ENCODE results near the gene NHLRC2.
"Not testable (repeated sequence)": the region's sequence is repeated elsewhere in the genome, so short reads cannot be mapped to it uniquely, and the experiment has no call there.

NHLRC2 gene, protein sequence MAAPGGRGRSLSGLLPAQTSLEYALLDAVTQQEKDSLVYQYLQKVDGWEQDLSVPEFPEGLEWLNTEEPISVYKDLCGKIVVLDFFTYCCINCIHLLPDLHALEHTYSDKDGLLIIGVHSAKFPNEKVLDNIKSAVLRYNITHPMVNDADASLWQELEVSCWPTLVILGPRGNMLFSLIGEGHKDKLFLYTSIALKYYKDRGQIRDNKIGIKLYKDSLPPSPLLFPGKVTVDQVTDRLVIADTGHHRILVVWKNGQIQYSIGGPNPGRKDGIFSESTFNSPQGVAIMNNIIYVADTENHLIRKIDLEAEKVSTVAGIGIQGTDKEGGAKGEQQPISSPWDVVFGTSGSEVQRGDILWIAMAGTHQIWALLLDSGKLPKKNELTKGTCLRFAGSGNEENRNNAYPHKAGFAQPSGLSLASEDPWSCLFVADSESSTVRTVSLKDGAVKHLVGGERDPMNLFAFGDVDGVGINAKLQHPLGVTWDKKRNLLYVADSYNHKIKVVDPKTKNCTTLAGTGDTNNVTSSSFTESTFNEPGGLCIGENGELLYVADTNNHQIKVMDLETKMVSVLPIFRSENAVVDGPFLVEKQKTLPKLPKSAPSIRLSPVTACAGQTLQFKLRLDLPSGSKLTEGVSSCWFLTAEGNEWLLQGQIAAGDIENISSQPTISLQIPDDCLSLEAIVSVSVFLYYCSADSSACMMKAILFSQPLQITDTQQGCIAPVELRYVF

DNA sequence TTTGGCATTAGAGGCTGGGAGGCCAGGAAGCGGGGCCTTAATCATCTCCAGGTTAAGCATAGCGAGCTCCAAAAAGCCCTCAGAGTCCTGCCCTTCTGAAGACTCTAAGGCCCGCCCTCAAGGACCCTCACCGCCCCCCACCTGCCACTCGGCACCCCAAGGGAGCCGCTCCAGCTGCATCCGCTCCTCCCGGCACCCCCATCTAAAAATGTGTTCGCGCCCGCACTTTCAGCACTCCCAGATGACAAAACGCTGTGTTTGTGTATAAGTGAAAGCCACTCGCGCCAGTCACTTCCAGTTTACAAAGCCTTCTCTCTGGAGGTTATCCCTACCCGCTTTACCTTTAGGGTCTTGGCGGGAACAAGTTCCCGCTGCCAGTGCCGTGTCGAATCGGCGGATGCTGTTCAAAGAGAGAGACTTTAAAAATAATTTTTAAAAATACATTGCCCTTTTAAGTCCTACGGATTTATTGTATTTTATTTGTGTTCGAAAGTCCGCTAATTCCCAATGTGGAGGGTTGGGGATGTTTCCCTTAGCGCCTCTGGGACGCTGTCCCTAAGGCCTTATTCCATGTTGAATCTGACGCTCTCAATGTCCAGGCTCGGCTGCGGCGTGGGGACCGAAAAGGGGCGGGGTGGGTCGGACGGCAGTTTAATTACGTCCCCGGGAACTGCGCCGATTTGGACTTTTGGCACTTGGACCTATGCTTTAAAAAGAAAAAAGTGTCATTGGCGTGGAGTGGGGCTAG, at the start of gene NHLRC2, which contains the start of gene DCLRE1A:
NHLRC2 (plus strand) TSS at position 649 of the 748 bp plus-strand sequence. CDS start 212 bp downstream, outside the sequence.
DCLRE1A (minus strand) TSS at position 70 of the 748 bp plus-strand sequence. CDS start 900 bp downstream, outside the sequence.
- peak; percentile 71 for DNase-seq

DNA sequence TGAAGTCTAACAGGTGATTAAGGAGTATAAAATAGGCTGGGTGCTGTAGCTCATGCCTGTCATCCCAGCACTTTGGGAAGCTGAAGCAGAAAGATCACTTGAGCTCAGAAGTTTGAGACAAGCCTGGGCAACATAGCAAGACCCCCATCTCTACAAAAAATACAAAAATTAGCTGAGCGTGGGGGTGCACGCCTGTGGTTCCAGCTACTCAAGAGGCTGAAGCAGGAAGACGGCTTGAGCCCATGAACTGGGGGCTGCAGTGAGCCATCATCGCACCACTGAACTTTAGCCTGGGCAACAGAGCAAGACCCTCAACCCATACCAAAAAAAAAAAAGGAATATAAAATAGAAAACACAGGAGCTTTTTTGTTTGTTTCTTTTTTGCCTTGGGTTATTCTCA, 48.0 kb upstream of the NHLRC2 start:
- no peak for DNase-seq

DNA sequence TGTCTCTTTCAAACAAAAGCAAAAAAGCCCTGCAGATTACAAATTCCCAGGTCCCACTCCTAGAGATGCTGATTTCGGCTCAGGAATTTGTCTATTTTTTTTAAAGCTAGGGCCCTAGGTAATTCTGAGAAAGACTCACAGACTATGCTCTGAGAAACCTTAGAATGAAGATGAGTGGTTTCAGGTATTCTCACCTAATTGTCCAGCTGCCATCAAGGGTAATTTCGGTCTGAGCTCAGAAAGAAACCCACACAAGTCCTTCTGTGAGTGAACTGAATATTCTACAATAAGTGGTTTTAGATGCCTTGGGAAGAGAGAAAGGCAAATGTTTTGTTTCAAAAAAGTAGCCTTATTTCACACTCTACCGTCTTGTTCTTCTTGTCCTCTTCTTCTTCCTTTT, 46.3 kb upstream of the NHLRC2 start:
- no peak for DNase-seq

GRCh38 chr10:113814700-113815099, 39.8 kb upstream of the NHLRC2 start:
- DNase-seq = not testable (repeated sequence)

- DNase-seq = no peak
Measured at GRCh38 chr10:113819989-113820388, 34.5 kb upstream of the NHLRC2 start.

GRCh38 chr10:113820507-113820906, 34.0 kb upstream of the NHLRC2 start:
- DNase-seq = no peak

DNA sequence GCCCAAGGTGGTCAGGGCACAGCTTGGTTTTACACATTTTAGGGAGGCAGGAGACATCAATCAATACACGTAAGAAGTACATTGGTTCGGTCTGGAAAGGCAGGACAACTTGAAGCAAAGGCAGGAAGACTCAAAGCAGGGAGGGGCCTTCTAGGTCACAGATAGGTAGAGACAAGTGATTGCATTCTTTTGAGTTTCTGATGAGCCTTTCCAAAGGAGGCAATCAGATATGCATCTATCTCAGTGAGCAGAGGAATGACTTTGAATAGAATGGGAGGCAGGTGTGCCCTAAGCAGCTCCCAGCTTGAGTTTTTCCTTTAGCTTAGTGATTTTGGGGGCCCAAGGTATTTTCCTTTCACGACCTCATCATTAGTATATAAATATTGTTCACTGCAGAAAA, 33.2 kb upstream of the NHLRC2 start:
- DNase-seq = not testable (repeated sequence)

DNA sequence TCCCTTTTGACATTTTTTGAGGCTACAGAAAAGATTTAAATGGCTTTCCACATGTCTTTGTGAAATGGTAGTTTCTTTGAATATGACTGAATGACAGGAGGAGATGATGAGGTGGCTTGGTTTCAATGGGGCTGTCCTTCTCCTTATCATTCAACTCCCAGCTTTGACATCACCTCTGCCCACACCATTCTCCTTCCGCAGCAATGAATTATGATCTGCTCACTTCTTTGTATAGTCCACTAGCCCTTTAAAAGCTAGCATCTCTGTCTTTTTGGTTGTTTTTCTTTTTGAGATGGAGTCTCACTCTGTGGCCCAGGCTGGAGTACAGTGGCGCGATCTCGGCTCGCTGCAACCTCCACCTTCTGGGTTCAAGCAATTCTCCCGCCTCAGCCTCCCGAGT, 32.3 kb upstream of the NHLRC2 start:
- no peak for DNase-seq

- DNase-seq = no peak
Measured at GRCh38 chr10:113823389-113823788, 31.1 kb upstream of the NHLRC2 start.

DNA sequence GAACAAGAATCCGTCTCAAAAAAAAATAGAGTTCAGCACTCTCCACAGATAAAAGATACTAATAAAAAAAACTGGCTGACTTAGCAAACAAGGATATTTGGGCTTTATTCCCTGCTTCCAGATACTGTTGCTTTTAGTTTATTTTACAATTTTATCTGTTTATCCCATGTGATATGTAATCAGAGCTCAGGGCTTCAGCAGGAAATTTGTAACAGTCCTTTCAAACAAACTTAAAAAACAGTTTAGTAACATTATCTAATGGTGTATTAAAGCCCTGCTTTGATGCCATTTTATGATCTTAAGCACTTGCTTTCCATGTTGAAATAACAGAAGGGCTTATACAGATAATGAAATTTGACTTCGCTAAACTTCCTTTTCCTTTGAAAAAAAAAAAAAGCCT, 28.7 kb upstream of the NHLRC2 start:
- no peak for DNase-seq

- not testable (repeated sequence) for DNase-seq
Measured at GRCh38 chr10:113828567-113828966, 25.9 kb upstream of the NHLRC2 start.

GRCh38 chr10:113842171-113842570, 12.3 kb upstream of the NHLRC2 start:
- no peak for DNase-seq

DNA sequence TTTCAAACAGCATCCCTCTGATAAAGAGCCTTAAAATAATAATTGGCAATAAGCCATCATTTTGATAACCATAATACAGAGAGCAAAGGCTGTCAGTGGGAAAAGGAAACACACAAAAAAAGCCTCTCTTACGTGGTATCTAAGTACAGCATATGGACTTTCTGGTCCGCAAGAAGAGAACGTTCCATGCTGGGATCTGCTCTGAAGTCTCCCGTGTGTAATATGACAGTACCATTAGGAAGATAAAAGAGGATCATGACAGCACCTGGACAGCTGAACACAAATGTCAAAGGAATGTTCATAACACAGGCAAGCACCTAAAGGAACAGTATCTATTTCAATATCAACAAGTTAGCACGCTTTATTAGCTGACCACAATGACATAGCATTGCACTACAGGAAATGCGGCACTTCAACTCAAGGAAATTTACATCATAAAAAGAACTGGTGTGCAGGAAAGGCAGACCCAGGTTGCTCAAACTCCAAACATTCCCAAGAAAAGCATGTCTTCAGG, 10.4 kb upstream of the NHLRC2 start:
- no peak for DNase-seq

DNA sequence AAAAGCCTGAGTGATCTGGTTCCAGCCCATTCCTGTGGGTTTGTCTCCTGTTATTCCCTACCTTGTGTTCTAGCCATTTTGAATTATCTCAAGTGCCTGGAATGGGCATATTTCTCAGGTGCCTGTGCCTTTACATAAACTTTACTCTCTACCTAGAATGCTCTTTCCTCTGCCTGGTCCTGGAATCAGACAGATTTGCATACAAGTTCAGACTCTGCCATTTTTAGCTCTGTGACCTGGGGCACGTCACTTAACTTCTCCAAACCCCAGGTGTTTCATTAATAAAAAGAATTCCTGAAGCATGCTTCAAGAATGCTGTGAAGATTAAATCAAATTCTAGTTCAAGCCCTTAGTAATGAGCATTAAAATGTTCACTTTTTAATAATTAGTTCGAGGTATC, 8.4 kb upstream of the NHLRC2 start:
- no peak for DNase-seq

GRCh38 chr10:113849140-113849803, 5.2 kb upstream of the NHLRC2 start:
- no peak for DNase-seq

GRCh38 chr10:113849946-113850345, 4.5 kb upstream of the NHLRC2 start:
- no peak for DNase-seq

DNA sequence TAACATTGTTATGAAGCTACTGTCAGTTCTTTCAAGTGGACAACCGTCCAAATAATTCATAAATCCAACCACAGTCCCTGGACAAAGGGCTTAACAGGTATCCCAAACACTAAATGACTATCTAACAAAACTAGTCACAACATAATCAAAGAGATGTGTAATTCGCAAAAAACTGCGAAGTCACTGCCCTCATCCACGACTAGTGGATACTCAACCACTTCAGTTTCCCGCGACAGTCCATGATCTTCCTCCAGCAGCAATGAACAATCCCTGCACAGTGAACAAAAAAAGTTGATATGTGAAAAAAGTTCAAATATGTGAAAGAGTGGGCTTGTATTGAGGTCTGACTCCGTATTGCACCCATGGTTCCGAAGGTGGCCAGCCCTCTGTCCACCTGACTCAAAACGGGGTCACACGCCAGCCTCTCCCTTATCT, 866 bp upstream of the NHLRC2 start:
- no peak for DNase-seq

- peak; percentile 44 for DNase-seq
Measured at GRCh38 chr10:113854761-113855588, 514 bp downstream of the NHLRC2 start.

DNA sequence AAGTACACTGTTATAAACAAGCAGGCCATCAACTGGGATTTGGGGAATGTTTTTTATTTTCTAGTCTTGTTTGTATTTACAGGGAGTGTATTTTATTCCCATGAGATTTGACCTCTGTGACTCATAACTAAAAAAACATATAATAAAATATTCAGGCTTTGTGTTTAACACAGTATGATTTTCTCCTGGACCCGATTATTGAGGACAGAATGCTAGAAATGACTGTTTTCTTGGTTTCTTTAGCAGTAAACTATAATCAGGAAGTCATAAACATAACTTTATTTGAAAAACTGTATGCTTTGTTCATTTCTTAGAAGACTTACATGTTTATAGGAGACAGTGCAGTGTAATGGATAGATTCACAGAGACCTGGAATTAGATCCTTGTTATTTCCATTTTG, 2.1 kb downstream of the NHLRC2 start:
- no peak for DNase-seq

GRCh38 chr10:113857210-113857609, 2.7 kb downstream of the NHLRC2 start:
- DNase-seq = no peak

DNA sequence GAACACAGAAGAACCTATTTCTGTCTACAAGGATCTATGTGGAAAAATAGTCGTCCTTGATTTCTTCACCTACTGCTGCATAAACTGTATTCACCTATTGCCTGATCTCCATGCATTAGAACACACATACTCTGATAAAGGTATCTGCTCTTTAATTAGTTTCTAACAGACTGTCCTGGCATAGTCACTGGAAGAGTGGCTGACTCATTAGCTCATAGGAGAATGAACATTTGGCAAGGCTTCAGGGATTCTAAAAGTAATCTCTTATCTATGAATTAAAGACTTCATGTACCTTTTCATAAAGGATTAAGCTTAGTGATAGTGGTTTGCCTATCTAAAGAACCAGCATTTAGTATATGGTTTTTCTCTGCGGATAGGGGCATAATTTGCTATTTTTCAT, 4.1 kb downstream of the NHLRC2 start:
- no peak for DNase-seq

DNA sequence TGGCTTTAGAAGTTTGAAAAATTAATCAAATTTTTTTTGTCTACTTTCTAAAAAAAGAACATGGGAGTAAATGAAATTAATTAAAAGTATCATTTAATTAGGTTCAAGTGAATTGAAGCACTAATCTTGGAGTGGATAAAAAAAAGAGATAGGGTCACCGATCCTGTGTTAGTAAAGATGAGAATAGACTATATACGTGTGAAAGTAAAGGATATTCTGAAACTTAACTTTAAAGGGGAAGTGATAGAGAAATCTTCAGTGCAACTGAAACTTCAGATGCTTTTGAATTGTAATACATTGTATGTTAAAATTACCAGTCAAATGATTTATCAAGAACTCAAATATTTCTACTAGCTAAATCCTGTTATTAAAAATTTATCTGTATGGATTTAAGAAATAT, 4.8 kb downstream of the NHLRC2 start:
- DNase-seq = no peak

All from RPMI8226 (cell line).